SK-N-MC (cell line): ENCODE results near the gene BTN3A1.
"Not testable (repeated sequence)": the region's sequence is repeated elsewhere in the genome, so short reads cannot be mapped to it uniquely, and the experiment has no call there.

Experiments
- EZH2 ChIP-seq: fragments of 200-600 bp; sonication (generic); IDR thresholded peaks from one replicate; pipeline ENCODE4 v1.6.1; 2017; ENCODE audit warnings: antibody characterized with exemption
- POLR2AphosphoS5 ChIP-seq: IDR thresholded peaks from 2 replicates; pipeline ENCODE4 v1.6.1; 2012; ENCODE audit warnings: mild to moderate bottlenecking, low read depth, low read length, borderline replicate concordance

GRCh38 chr6:26418795-26419194, 16.7 kb downstream of the BTN3A1 start:
- TF ChIP-seq POLR2AphosphoS5, EZH2: not testable (repeated sequence)
